ENCODE results near the gene RNF130. TPM values are rescaled to one million over a fixed set of nuclear protein-coding genes. Genes with fewer than 3 reads are reported as not detected.
A peak's percentile ranks its signal among the peaks of the same experiment; 100 is the strongest.

RNF130 gene
- total RNA-seq, 1 donor from 2014 or later = 86.7 TPM

DNA sequence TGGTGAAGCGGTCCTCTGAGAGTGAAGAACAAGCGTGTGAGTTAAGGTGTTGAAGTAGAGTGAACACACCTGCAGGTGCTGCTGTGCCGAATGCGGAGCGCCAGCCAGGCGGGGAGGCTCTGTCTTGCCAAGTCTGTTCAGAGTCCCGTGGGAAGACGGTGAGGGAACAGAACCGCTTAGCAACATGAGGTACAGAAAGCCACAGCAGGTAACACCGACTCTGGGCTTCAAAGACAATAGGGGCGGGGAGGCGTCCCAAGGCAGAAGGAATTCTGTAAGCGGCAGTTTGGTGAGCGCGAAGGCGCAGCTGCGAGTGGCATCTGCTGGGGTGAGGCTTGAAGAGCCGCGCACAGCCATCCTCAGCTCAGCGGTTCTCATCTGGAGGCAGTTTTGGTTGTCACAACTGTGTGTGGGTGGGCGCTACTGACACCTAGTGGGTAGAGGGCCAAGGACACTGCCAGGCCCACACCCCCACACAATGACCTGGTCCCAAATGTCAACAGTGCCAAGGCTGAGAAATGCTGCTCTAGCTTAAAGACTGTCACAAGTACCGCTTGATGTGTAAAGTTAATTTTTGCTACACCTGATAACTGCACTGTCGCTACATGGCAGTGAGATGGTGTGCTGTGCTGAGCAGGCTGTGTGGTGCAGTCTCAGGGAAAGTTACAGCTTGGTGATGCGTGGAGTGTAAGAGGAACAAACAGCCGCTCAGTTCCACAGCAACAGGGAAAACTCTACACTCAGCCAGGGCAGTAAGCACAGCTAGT lies 96.4 kb downstream of the RNF130 start:
- H3K36me3 ChIP-seq = peaks cover 22 to 58% of the 10 kb centered on the region in 2 donors
- intact Hi-C loops (cut with DNase I) = no loop called here
- no peaks in the 10 kb centered on the region for H3K27me3 ChIP-seq
- H3K9me3 ChIP-seq = no peaks in the 10 kb centered on the region
- TF ChIP-seq, protein P1, sequence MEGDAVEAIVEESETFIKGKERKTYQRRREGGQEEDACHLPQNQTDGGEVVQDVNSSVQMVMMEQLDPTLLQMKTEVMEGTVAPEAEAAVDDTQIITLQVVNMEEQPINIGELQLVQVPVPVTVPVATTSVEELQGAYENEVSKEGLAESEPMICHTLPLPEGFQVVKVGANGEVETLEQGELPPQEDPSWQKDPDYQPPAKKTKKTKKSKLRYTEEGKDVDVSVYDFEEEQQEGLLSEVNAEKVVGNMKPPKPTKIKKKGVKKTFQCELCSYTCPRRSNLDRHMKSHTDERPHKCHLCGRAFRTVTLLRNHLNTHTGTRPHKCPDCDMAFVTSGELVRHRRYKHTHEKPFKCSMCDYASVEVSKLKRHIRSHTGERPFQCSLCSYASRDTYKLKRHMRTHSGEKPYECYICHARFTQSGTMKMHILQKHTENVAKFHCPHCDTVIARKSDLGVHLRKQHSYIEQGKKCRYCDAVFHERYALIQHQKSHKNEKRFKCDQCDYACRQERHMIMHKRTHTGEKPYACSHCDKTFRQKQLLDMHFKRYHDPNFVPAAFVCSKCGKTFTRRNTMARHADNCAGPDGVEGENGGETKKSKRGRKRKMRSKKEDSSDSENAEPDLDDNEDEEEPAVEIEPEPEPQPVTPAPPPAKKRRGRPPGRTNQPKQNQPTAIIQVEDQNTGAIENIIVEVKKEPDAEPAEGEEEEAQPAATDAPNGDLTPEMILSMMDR (IDR thresholded peaks at IDR 0.05) = peak in 1 of 3 experiments; percentile 19
- no peaks in the 10 kb centered on the region for H3K4me1 ChIP-seq
- no peak for DNase-seq (ENCODE audit: low spot score in 2 of 2)
- no peak overlapping the region for H3K27ac ChIP-seq
- no peak overlapping the region for H3K4me3 ChIP-seq

DNA sequence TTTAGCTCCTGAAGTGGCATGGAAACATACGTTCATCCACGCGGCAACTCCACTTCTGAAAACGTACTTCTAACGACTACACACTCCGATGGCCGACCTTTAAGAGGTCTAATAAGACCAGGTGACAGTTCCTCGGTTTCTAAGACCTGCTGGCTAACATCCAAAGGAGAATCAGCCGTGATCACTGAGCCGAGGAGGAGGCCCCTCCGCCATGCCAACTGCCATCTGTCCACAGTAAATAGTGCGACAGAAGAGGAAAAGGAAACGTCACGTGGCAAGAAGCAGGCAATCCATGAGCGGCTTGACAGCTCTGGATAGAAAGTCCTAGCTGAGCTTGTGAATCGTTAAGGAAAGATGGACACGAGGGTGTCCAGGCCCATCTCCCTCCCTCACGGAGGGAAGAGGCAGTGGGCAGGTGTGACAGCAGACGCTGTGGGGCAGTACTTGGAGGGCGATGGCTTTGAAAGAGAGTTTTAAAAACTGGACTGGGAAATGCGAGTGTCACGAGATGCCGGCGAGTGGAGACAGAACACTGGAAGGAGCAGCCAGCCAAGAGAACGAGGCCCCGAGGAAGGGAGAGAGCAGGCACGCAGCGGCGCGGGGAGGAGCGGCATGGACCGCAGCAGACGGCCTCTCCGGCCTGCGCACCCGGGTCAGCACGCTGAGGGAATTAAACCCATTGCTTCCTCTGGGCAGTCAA lies 97.2 kb downstream of the RNF130 start:
- Histone ChIP-seq H3K36me3 (peaks cover 22 to 64% of the 10 kb centered on the region in 2 donors), H3K27ac (no peak overlapping the region), H3K4me1 (no peaks in the 10 kb centered on the region), H3K4me3 (no peak overlapping the region), H3K9me3 (no peaks in the 10 kb centered on the region), H3K27me3 (no peaks in the 10 kb centered on the region)
- intact Hi-C loops (cut with DNase I) = no loop called here
- TF ChIP-seq, protein P1 (IDR thresholded peaks at IDR 0.05) = no peak
- DNase-seq (ENCODE audit: low spot score in 2 of 2) = no peak

DNA sequence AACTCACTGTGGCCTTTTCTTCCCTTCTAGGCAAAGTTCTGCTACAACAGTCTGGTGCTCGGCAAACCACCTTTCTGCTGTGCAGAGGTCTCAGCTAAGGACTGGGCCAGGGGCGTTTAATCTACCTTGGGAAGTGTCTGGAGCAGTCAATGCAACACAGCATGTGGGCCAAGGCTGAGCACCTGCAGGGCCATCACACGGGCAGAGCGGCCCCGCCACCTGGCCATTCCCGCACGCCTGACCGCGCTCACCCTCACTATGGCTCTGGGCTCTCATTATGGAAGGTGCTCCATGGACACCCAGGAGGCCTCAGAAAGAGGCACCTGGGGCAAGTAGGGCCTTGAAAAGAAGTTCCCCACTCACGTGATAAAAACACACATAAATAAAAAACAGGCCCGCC lies 98.2 kb downstream of the RNF130 start:
- no peak for DNase-seq (ENCODE audit: low spot score in 2 of 2)
- Histone ChIP-seq H3K4me1 (no peaks in the 10 kb centered on the region), H3K4me3 (no peak overlapping the region), H3K9me3 (no peaks in the 10 kb centered on the region), H3K27me3 (no peaks in the 10 kb centered on the region), H3K27ac (no peak overlapping the region), H3K36me3 (peaks cover 26 to 63% of the 10 kb centered on the region in 2 donors)
- intact Hi-C loops (cut with DNase I) = no loop called here
- TF ChIP-seq, protein P1 (IDR thresholded peaks at IDR 0.05) = no peak

DNA sequence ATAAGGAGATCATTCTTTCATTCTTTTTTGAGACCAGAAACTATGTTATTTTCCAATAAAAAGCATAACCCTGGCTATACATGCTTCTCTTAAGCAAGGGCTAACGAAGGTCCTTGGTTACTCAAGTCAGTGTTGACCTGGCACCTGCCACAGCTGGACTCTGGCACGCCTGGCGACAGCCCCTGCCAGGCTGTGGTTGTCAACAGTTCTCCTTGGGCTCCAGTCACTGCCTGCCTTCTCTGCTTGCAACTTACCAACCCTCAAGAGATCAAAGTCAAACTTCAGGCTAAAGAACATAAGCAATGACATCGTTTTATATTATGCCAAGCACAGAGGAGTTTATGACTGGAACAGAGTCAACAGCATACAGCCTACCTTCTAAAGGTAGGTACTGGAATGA lies 102.4 kb downstream of the RNF130 start:
- intact Hi-C loops (cut with DNase I) = no loop called here

GRCh38 chr5:179967489-179967888 lies 104.1 kb downstream of the RNF130 start:
- intact Hi-C loops (cut with DNase I) = no loop called here
- DNase-seq (ENCODE audit: low spot score in 2 of 2) = no peak

More for the DNA sequence above, 102.4 kb downstream of the RNF130 start:
- TF ChIP-seq, protein P1 (IDR thresholded peaks at IDR 0.05) = no peak
- Histone ChIP-seq H3K9me3 (no peaks in the 10 kb centered on the region), H3K36me3 (peaks cover 21 to 48% of the 10 kb centered on the region in 2 donors), H3K4me3 (no peak overlapping the region), H3K4me1 (no peaks in the 10 kb centered on the region), H3K27ac (no peak overlapping the region), H3K27me3 (no peaks in the 10 kb centered on the region)
- no peak for DNase-seq (ENCODE audit: low spot score in 2 of 2)

More at GRCh38 chr5:179967489-179967888, 104.1 kb downstream of the RNF130 start:
- no peak overlapping the region for H3K4me3 ChIP-seq
- H3K27me3 ChIP-seq = no peaks in the 10 kb centered on the region
- no peak overlapping the region for H3K27ac ChIP-seq
- no peaks in the 10 kb centered on the region for H3K9me3 ChIP-seq
- H3K4me1 ChIP-seq = no peaks in the 10 kb centered on the region
- TF ChIP-seq, protein P1 (IDR thresholded peaks at IDR 0.05) = no peak
- peaks cover 28 to 55% of the 10 kb centered on the region in 2 donors for H3K36me3 ChIP-seq
